Inflammatory macrophage (primary cell): ENCODE data around the gene DCAF5.
A peak's percentile ranks its signal among the peaks of the same experiment; 100 is the strongest.

Source experiments
- DNase-seq, 2 donors: peaks; one replicate each; pipeline ENCODE4 v3.0.0-alpha.2; 2020 to 2022

DCAF5 gene

DNA sequence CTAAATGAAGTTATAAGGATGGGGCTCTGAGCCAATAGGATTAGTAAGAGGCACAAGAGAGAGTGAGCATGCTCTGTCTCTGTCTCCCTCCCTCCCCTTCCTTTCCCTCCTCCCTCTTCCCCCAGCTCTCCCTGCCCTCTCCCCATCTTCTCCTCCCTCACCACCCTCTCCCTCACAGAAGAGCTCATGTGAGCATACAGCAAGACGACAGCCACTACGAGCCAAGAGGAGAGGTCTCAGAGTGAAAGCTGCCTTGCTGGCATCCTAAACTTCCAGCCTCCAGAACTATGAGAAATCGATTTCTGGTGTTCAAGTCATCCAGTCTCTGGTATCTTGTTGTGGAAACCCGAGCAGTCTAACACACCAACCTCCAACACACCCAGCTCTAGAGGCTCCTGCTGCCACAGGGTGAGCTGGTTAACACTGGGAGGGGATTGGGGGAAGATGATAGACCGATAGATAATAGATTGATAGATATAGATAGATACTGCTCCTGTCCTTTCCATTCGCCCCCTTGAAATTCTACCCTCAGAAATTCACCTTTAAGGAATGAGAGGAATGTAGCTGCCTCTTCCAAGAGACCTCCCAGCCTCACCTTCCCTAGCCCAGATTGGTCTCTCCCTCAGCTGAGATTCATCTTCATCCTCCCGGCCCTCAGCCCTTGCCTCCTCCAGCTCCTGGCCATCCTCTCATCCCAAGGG is 148.0 kb downstream of the DCAF5 start:
- no peak for DNase-seq

DNA sequence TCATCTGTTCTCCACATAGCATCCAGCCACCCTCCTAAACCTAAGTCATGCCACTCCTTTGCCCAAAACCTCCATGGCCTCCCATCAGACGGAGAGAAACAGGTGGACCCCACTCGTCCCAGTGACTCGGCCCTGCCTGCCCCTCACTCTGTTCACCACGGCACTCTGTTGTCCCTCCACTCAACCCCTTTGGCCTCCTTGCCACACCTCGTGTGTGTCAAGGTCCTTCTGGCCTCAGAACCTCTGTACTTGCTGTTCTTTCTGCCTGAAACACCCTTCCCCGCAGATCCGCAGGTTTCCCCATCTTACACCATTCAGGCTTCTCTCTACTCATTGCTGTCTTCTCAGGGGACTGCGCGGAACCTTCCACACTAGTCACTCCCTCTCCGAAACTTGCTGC is 149.3 kb downstream of the DCAF5 start:
- no peak for DNase-seq

DNA sequence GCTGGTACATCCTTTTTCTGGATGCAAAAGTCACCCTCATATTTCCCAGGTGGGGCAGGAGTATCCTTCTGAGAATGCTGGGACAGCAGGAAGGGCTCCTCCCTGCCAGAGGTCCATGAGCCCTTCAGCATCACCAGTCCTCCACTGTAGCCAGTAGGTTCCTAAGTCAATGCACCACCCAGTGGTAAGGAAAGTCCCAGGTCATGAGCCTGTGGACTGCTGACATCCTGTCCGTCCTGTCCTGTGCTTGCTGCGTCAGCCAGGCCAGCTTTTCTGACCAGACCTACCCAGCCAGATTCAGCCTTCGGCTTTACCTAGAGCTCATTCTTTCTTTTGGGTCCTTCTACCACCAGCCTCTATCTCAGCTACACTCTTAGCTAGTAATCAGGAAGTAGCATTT is 150.8 kb downstream of the DCAF5 start:
- DNase-seq = peak; percentile 26 to 60

DNA sequence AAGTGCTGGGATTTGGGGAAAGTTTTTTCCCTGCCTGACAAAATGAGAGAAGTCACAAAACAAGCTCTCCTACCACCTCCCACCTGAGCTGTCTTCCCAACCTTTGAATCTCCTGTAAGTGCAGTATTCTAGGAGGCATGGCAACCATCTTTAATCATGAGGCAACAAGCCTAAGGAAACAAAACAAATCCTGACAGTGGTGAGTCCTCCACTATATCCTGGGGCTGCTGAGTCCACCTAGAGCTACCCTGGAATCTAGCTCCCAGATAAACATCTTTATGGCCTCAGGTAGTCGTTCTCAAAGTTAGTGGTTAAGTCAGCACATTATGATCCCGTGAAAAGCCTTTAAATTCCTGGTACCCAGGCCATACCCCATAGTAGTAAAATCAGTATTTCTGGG is 151.5 kb downstream of the DCAF5 start:
- no peak for DNase-seq
